GM21423 (cell line): Measurements from ENCODE around the gene ACCS.

Experiments
- ATAC-seq: cut with Tn5 transposase; IDR thresholded peaks from one replicate; pipeline ENCODE4 v1.9.1; 2021; ENCODE audit warnings: mild to moderate bottlenecking, moderate library complexity; ENCODE audit not compliant: unreplicated experiment

Gene ACCS

GRCh38 chr11:44036811-44037657 lies 29.0 kb upstream of the ACCS start:
- ATAC-seq: peak; percentile 52

GRCh38 chr11:44037658-44037998 lies 28.4 kb upstream of the ACCS start:
- ATAC-seq: no peak

GRCh38 chr11:44043157-44043556 lies 22.9 kb upstream of the ACCS start:
- ATAC-seq: no peak

GRCh38 chr11:44046182-44046581 lies 19.9 kb upstream of the ACCS start:
- no peak for ATAC-seq

GRCh38 chr11:44047298-44047697 lies 18.8 kb upstream of the ACCS start:
- ATAC-seq: no peak

- no peak for ATAC-seq
Observed at GRCh38 chr11:44047931-44048431, 18.1 kb upstream of the ACCS start, which contains the start of gene ACCSL. ACCSL (plus strand) TSS chr11:44047981; CDS start chr11:44048037, 56 bp downstream.

GRCh38 chr11:44049832-44050231 lies 16.2 kb upstream of the ACCS start:
- no peak for ATAC-seq

GRCh38 chr11:44051171-44051570 lies 14.9 kb upstream of the ACCS start:
- no peak for ATAC-seq

- no peak for ATAC-seq
Observed at GRCh38 chr11:44057340-44057739, 8.7 kb upstream of the ACCS start.

- ATAC-seq: no peak
Observed at GRCh38 chr11:44058275-44058674, 7.8 kb upstream of the ACCS start.

- ATAC-seq: no peak
Observed at GRCh38 chr11:44065161-44065661, 859 bp upstream of the ACCS start.

- no peak for ATAC-seq
Observed at GRCh38 chr11:44066732-44067141, 667 bp downstream of the ACCS start.

GRCh38 chr11:44067266-44067665 lies 1.2 kb downstream of the ACCS start:
- ATAC-seq: no peak

- no peak for ATAC-seq
Observed at GRCh38 chr11:44068180-44068579, 2.1 kb downstream of the ACCS start.

GRCh38 chr11:44071157-44071556 lies 5.1 kb downstream of the ACCS start:
- no peak for ATAC-seq

GRCh38 chr11:44072757-44073658 lies 6.9 kb downstream of the ACCS start:
- ATAC-seq: no peak

GRCh38 chr11:44078794-44079193 lies 12.7 kb downstream of the ACCS start:
- no peak for ATAC-seq

GRCh38 chr11:44079376-44079775 lies 13.3 kb downstream of the ACCS start:
- no peak for ATAC-seq

- no peak for ATAC-seq
Observed at GRCh38 chr11:44080951-44081350, 14.9 kb downstream of the ACCS start.

- ATAC-seq: no peak
Observed at GRCh38 chr11:44082645-44083044, 16.6 kb downstream of the ACCS start.

GRCh38 chr11:44083433-44083832 lies 17.4 kb downstream of the ACCS start:
- no peak for ATAC-seq
